H9 (cell line): ENCODE measurements around the gene SEC14L5. TPM values are rescaled to one million over a fixed set of nuclear protein-coding genes. Genes with fewer than 3 reads are reported as not detected.

ENCODE experiments used
- DNase-seq: peaks from one replicate; pipeline ENCODE4 v3.0.0-alpha.2; 2017
- H2AFZ ChIP-seq: one replicate; pipeline ENCODE4 v1.6.1; 2013; ENCODE audit warnings: mild to moderate bottlenecking, low read length, control low read depth, moderate library complexity
- H2AK5ac ChIP-seq: 2 replicates; pipeline ENCODE4 v1.6.1; 2013; ENCODE audit warnings: low read length, control low read depth, mixed read lengths; ENCODE audit not compliant: insufficient read length
- H2BK120ac ChIP-seq: one replicate; pipeline ENCODE4 v1.6.1; 2013; ENCODE audit warnings: low read depth, mild to moderate bottlenecking, low read length, control low read depth, inconsistent platforms; ENCODE audit not compliant: poor library complexity, severe bottlenecking
- H2BK12ac ChIP-seq: 2 replicates; pipeline ENCODE4 v1.6.1; 2013; ENCODE audit warnings: low read length, control low read depth, mixed read lengths, low read depth; ENCODE audit not compliant: insufficient read length
- H2BK15ac ChIP-seq: 2 replicates; pipeline ENCODE4 v1.6.1; 2013; ENCODE audit warnings: low read depth, low read length, control low read depth
- H2BK20ac ChIP-seq: one replicate; pipeline ENCODE4 v1.6.1; 2013; ENCODE audit warnings: low read depth, mild to moderate bottlenecking, low read length, control low read depth, inconsistent platforms; ENCODE audit not compliant: poor library complexity, severe bottlenecking
- H2BK5ac ChIP-seq: 2 replicates; pipeline ENCODE4 v1.6.1; 2013; ENCODE audit warnings: low read length, control low read depth, mixed read lengths; ENCODE audit not compliant: insufficient read length
- H3K14ac ChIP-seq: 2 replicates; pipeline ENCODE4 v1.6.1; 2013; ENCODE audit warnings: low read length, control low read depth; ENCODE audit not compliant: insufficient read depth
- H3K18ac ChIP-seq: 2 replicates; pipeline ENCODE4 v1.6.1; 2013; ENCODE audit warnings: low read depth, mild to moderate bottlenecking, mixed read lengths, low read length, control low read depth; ENCODE audit not compliant: insufficient read length
- H3K23ac ChIP-seq: 2 replicates; pipeline ENCODE4 v1.6.1; 2013; ENCODE audit warnings: low read length, control low read depth, mixed read lengths, low read depth; ENCODE audit not compliant: insufficient read length
- H3K23me2 ChIP-seq: 2 replicates; pipeline ENCODE4 v1.6.1; 2013; ENCODE audit warnings: low read depth, mild to moderate bottlenecking, mixed read lengths, low read length, control low read depth; ENCODE audit not compliant: insufficient read length, poor library complexity, severe bottlenecking
- H3K27ac ChIP-seq: 2 replicates; pipeline ENCODE4 v1.5.1; 2013; ENCODE audit warnings: low read length, control low read depth, mixed read lengths, low read depth; ENCODE audit not compliant: insufficient read length
- H3K27me3 ChIP-seq: 2 replicates; pipeline ENCODE4 v1.6.1; 2013; ENCODE audit warnings: low read length, control low read depth, inconsistent platforms; ENCODE audit not compliant: insufficient read depth
- H3K4ac ChIP-seq: 2 replicates; pipeline ENCODE4 v1.6.1; 2013; ENCODE audit warnings: low read depth, mild to moderate bottlenecking, control low read depth, inconsistent platforms, low read length, moderate library complexity
- H3K4me1 ChIP-seq: 2 replicates; pipeline ENCODE4 v1.6.1; 2013; ENCODE audit warnings: low read length, control low read depth, inconsistent platforms; ENCODE audit not compliant: insufficient read depth
- H3K4me2 ChIP-seq: 2 replicates; pipeline ENCODE4 v1.6.1; 2013; ENCODE audit warnings: low read length, control low read depth, mixed read lengths; ENCODE audit not compliant: insufficient read length, insufficient read depth
- H3K56ac ChIP-seq: 2 replicates; pipeline ENCODE4 v1.6.1; 2013; ENCODE audit warnings: low read depth, mild to moderate bottlenecking, mixed read lengths, low read length, control low read depth; ENCODE audit not compliant: insufficient read length
- H3K79me1 ChIP-seq: 2 replicates; pipeline ENCODE4 v1.6.1; 2013; ENCODE audit warnings: low read depth, mild to moderate bottlenecking, moderate library complexity, low read length, control low read depth, inconsistent platforms; ENCODE audit not compliant: insufficient read depth, poor library complexity, severe bottlenecking
- H3K79me2 ChIP-seq: 2 replicates; pipeline ENCODE4 v1.6.1; 2013; ENCODE audit warnings: low read length, control low read depth, inconsistent platforms; ENCODE audit not compliant: insufficient read depth
- H3K9ac ChIP-seq: 2 replicates; pipeline ENCODE4 v1.6.1; 2013; ENCODE audit warnings: low read length, control low read depth, mixed read lengths; ENCODE audit not compliant: insufficient read length; ENCODE audit errors: extremely low read depth
- H3K9me3 ChIP-seq: one replicate; pipeline ENCODE4 v1.6.1; 2013; ENCODE audit warnings: low read depth, low read length, inconsistent platforms; ENCODE audit not compliant: control insufficient read depth
- H3T11ph ChIP-seq: one replicate; pipeline ENCODE4 v1.6.1; 2013; ENCODE audit warnings: mild to moderate bottlenecking, low read length, control low read depth, inconsistent platforms
- H4K20me1 ChIP-seq: one replicate; pipeline ENCODE4 v1.6.1; 2013; ENCODE audit not compliant: control insufficient read depth, insufficient read length, insufficient read depth
- H4K5ac ChIP-seq: 2 replicates; pipeline ENCODE4 v1.6.1; 2013; ENCODE audit warnings: low read depth, mild to moderate bottlenecking, mixed read lengths, low read length, control low read depth; ENCODE audit not compliant: insufficient read length
- H4K8ac ChIP-seq: replicated peaks from 2 replicates; pipeline ENCODE4 v1.6.1; 2013; ENCODE audit warnings: low read length, control low read depth, mixed read lengths, low read depth; ENCODE audit not compliant: insufficient read length
- H4K91ac ChIP-seq: 2 replicates; pipeline ENCODE4 v1.6.1; 2013; ENCODE audit warnings: low read depth, mild to moderate bottlenecking, moderate library complexity, mixed read lengths, low read length, control low read depth; ENCODE audit not compliant: insufficient read length
- H3K27ac Mint-ChIP-seq, 3 experiments: 2 replicates in 2 of 3; 3 replicates in 1 of 3; pipeline ENCODE4 v1.8.0; 2020 to 2021; ENCODE audit warnings: mixed read lengths in 3 of 3, mild to moderate bottlenecking in 1 of 3, moderate library complexity in 1 of 3
- H3K27me3 Mint-ChIP-seq: 2 replicates; pipeline ENCODE4 v1.8.0; 2021; ENCODE audit warnings: low read depth, mild to moderate bottlenecking, moderate library complexity, mixed read lengths
- H3K36me3 Mint-ChIP-seq, 3 experiments: 2 replicates in 2 of 3; 3 replicates in 1 of 3; pipeline ENCODE4 v1.8.0; 2020 to 2021; ENCODE audit warnings: low read depth in 3 of 3, mixed read lengths in 3 of 3; ENCODE audit not compliant: insufficient read depth in 1 of 3
- H3K4me1 Mint-ChIP-seq, 2 experiments: 2 replicates each; pipeline ENCODE4 v1.8.0; 2020; ENCODE audit warnings: mixed read lengths in 2 of 2
- H3K4me3 Mint-ChIP-seq, 2 experiments: 2 replicates in 1 of 2; 3 replicates in 1 of 2; pipeline ENCODE4 v1.8.0; 2020 to 2021; ENCODE audit warnings: mild to moderate bottlenecking in 2 of 2, mixed read lengths in 2 of 2, moderate library complexity in 1 of 2
- H3K9me3 Mint-ChIP-seq, 2 experiments: 2 replicates in 1 of 2; 3 replicates in 1 of 2; pipeline ENCODE4 v1.8.0; 2020; ENCODE audit warnings: mild to moderate bottlenecking in 2 of 2, mixed read lengths in 2 of 2, moderate library complexity in 1 of 2
- whole genome bisulfite sequencing: extraction: QIAGEN DNeasy Blood & Tissue Kit; methylation state at CpG from one replicate; pipeline ENCODE4 v1.1.7; 2013; ENCODE audit warnings: missing lambda C conversion rate, low lambda C conversion rate, mixed read lengths; ENCODE audit not compliant: insufficient read length; ENCODE audit errors: extremely low coverage; 5-methylcytosine and 5-hydroxymethylcytosine counted together
- total RNA-seq: library from RNA; stranded (reverse); gene quantifications from 2 replicates; pipeline ENCODE4 v1.2.1, GENCODE V29; 2021
- TF ChIP-seq, protein P1 (sequence below): fragments of 200-600 bp; sonication (generic); conservative IDR thresholded peaks from 3 replicates; pipeline ENCODE4 v1.8.0; 2021; ENCODE audit warnings: antibody characterized with exemption, mild to moderate bottlenecking

SEC14L5 gene
- total RNA-seq, 1 experiment from 2014 or later: 4.1 TPM

- no peak overlapping the region for H3K4me3 Mint-ChIP-seq
- H3K27ac Mint-ChIP-seq: no peak overlapping the region
- Histone ChIP-seq H3K4me1 (no peaks in the 10 kb centered on the region), H3K23ac (no peak overlapping the region), H2AFZ (no peak overlapping the region), H3K23me2 (no peaks in the 10 kb centered on the region), H3K27ac (no peak overlapping the region), H2BK120ac (no peak overlapping the region), H2AK5ac (no peak overlapping the region), H3K9ac (no peak overlapping the region), H2BK12ac (no peak overlapping the region), H3K4ac (no peak overlapping the region), H3K79me2 (no peaks in the 10 kb centered on the region), H3T11ph (no peak overlapping the region), H3K79me1 (no peaks in the 10 kb centered on the region), H4K91ac (no peak overlapping the region), H3K14ac (no peak overlapping the region; the same call in 1 of the 2 replicates), H4K5ac (no peak overlapping the region), H4K8ac (no peak overlapping the region), H3K56ac (no peak overlapping the region), H3K18ac (no peak overlapping the region), H2BK20ac (no peak overlapping the region), H3K27me3 (no peaks in the 10 kb centered on the region), H3K4me2 (no peak overlapping the region), H2BK5ac (no peak overlapping the region), H2BK15ac (no peak overlapping the region), H4K20me1 (no peaks in the 10 kb centered on the region), H3K9me3 (no peaks in the 10 kb centered on the region)
- peaks cover 15 to 20% of the 10 kb centered on the region in 2 experiments for H3K4me1 Mint-ChIP-seq
- peaks cover 0 to 8% (median 2%) of the 10 kb centered on the region in 3 experiments; a peak in 3 of 7 replicates for H3K36me3 Mint-ChIP-seq
- H3K27me3 Mint-ChIP-seq: peaks cover 2% of the 10 kb centered on the region; the same call in 1 of the 2 replicates
- TF ChIP-seq, protein P1, sequence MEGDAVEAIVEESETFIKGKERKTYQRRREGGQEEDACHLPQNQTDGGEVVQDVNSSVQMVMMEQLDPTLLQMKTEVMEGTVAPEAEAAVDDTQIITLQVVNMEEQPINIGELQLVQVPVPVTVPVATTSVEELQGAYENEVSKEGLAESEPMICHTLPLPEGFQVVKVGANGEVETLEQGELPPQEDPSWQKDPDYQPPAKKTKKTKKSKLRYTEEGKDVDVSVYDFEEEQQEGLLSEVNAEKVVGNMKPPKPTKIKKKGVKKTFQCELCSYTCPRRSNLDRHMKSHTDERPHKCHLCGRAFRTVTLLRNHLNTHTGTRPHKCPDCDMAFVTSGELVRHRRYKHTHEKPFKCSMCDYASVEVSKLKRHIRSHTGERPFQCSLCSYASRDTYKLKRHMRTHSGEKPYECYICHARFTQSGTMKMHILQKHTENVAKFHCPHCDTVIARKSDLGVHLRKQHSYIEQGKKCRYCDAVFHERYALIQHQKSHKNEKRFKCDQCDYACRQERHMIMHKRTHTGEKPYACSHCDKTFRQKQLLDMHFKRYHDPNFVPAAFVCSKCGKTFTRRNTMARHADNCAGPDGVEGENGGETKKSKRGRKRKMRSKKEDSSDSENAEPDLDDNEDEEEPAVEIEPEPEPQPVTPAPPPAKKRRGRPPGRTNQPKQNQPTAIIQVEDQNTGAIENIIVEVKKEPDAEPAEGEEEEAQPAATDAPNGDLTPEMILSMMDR: no peak
- no peak for DNase-seq
- H3K9me3 Mint-ChIP-seq: peaks cover 2 to 4% of the 10 kb centered on the region in 2 experiments; a peak in 3 of 5 replicates
- no CpG with 5 or more reads among the region's 18 CpGs for WGBS
Observed at GRCh38 chr16:5008311-5008731, 50.2 kb downstream of the SEC14L5 start.
